Measurements from ENCODE around the gene MTRF1. TPM values are rescaled to one million over a fixed set of nuclear protein-coding genes. Genes with fewer than 3 reads are reported as not detected.

The MTRF1 gene
- total RNA-seq, 4 donors from 2014 or later: 8.2 to 16.7 (median 13.3) TPM

DNA sequence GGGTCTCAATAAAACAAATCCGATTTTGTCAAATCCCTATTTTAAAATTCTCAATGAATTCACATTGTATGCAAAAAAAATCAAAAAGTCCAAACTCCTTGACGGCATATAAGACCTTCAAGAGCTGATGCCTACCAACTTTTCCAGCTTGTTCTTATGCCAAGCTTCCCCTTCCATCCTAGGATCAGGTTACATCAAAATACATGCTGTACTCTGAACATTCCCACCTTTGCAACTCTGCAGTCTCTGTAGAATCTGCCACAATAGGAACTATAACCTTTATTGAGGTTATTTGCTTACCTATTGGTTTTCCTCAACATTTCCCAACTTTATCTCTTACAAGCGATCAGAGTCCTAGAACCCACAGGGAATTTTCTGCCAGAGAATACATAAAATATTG lies 76.9 kb downstream of the MTRF1 start:
- H3K27me3 ChIP-seq: no peaks in the 10 kb centered on the region
- no peak overlapping the region for H3K4me3 ChIP-seq
- no peak for ATAC-seq
- in situ Hi-C loops (cut with MboI; ENCODE audit: low sequenced_read_pairs in 4 of 4): loop anchor here in 2 of 4 donors (10.0 kb wide), 1 partner anchor 52 kb away; the partner anchor contains the start of gene KBTBD6 (in 2 of the 2)
- H3K9me3 ChIP-seq: no peaks in the 10 kb centered on the region
- no peak overlapping the region for H3K27ac ChIP-seq
- peaks cover 8 to 18% of the 10 kb centered on the region in 2 donors for H3K4me1 ChIP-seq
- H3K36me3 ChIP-seq: no peaks in the 10 kb centered on the region
- TF ChIP-seq POLR2A (IDR thresholded peaks at IDR 0.05): no peak
- no peak for TF ChIP-seq CTCF (IDR thresholded peaks at IDR 0.05 in 4 of 5, conservative IDR thresholded peaks at IDR 0.05 in 1 of 5)
- DNase-seq: no peak
- intact Hi-C loops (cut with DNase I; ENCODE audit: low total_unique reads): no loop called here

DNA sequence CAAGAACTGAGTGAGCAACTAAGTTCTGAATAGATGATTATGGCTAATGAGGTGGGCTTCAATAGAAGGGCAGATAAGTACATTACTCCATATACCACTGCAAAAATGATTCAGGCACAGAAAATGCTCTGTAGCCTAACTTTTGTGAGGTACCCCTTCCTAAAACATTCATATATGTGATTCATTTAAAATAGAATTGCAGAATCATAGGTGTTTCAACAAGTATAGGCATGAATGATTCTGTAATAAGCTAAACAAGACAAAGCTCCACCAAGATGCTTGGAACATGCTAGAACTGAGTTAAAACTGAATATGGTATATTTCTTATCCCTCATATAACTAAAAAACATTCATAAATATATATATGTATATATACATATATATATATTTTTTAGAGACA lies 81.1 kb downstream of the MTRF1 start:
- ATAC-seq (no peak), DNase-seq (no peak)
- Histone ChIP-seq H3K27me3 (no peaks in the 10 kb centered on the region), H3K27ac (no peak overlapping the region), H3K4me1 (peaks cover 0 to 5% of the 10 kb centered on the region in 2 donors), H3K36me3 (no peaks in the 10 kb centered on the region), H3K4me3 (no peak overlapping the region), H3K9me3 (no peaks in the 10 kb centered on the region)
- intact Hi-C loops (cut with DNase I; ENCODE audit: low total_unique reads) (no loop called here), in situ Hi-C loops (cut with MboI; ENCODE audit: low sequenced_read_pairs in 4 of 4) (loop anchor here in 2 of 4 donors (10.0 kb wide), 1 partner anchor 47 kb away; the partner anchor contains the start of gene KBTBD6 (in 2 of the 2))
- TF ChIP-seq POLR2A (IDR thresholded peaks at IDR 0.05) (no peak), CTCF (IDR thresholded peaks at IDR 0.05 in 4 of 5, conservative IDR thresholded peaks at IDR 0.05 in 1 of 5) (no peak)

DNA sequence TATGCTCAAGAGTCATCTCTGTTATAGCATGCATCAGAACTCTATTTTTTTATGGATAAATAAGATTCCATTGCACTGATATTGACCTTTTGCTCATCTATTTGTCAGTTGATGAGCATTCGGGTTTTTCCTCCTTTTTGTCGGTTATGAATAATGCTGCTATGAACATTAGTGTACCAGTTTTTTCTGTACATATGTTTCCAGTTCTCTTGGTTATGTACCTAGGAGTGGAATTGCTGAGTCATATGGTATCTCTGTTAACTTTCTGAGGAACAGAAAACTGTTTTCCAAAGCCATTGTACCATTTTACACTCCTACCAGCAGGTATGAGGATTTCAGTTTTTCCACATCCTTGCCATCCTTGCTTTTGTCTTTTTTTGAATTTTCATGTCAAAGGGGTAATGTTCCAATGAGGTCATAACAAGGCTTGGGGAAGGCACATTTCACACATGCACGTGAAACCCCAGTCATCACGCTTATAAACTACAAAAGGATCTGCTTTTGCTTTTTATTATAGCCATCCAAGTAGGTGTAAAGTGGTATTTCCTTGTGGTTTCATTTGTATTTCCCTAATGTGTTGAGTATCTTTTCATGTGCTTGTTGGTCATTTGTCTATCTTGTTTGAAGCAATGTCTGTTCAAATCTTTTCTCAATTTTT lies 83.7 kb downstream of the MTRF1 start:
- DNase-seq (no peak), ATAC-seq (no peak)
- no peaks in the 10 kb centered on the region for H3K27me3 ChIP-seq
- no peak overlapping the region for H3K27ac ChIP-seq
- no peaks in the 10 kb centered on the region for H3K9me3 ChIP-seq
- in situ Hi-C loops (cut with MboI; ENCODE audit: low sequenced_read_pairs in 4 of 4): loop anchor here in 2 of 4 donors (10.0 kb wide), 1 partner anchor 45 kb away; the partner anchor contains the start of gene KBTBD6 (in 2 of the 2)
- H3K4me3 ChIP-seq: no peak overlapping the region
- no peak for TF ChIP-seq CTCF (IDR thresholded peaks at IDR 0.05 in 4 of 5, conservative IDR thresholded peaks at IDR 0.05 in 1 of 5)
- TF ChIP-seq POLR2A (IDR thresholded peaks at IDR 0.05): no peak
- no peaks in the 10 kb centered on the region for H3K36me3 ChIP-seq
- intact Hi-C loops (cut with DNase I; ENCODE audit: low total_unique reads): no loop called here
- H3K4me1 ChIP-seq: no peaks in the 10 kb centered on the region

DNA sequence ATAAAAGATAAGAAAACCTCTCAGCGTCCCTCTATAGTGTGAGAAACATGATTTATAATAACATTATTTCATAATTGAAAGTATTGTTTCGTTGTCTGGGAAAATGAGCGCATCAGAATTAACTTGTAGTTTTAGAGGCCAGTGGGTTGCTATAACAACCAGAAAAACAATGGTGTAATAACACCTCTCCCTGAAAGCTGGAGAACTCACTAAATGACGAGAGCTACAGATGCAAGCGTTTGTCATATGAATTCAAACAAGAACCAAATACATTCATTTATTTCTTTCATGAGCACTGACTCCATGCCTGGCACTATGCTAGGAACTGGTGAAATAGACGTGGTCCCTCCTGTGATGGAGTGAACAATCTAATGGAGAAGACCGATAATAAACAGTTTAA lies 85.3 kb downstream of the MTRF1 start:
- no peak overlapping the region for H3K27ac ChIP-seq
- TF ChIP-seq CTCF (IDR thresholded peaks at IDR 0.05 in 4 of 5, conservative IDR thresholded peaks at IDR 0.05 in 1 of 5): no peak
- no peak for TF ChIP-seq POLR2A (IDR thresholded peaks at IDR 0.05)
- H3K27me3 ChIP-seq: no peaks in the 10 kb centered on the region
- no peak overlapping the region for H3K4me3 ChIP-seq
- H3K9me3 ChIP-seq: no peaks in the 10 kb centered on the region
- ATAC-seq: no peak
- no peaks in the 10 kb centered on the region for H3K36me3 ChIP-seq
- DNase-seq: no peak
- H3K4me1 ChIP-seq: no peaks in the 10 kb centered on the region
- in situ Hi-C loops (cut with MboI; ENCODE audit: low sequenced_read_pairs in 4 of 4) (no loop called here), intact Hi-C loops (cut with DNase I; ENCODE audit: low total_unique reads) (no loop called here)
